HG03097 (cell line): Measurements from ENCODE around the gene ZNF530.

ENCODE experiments used
- ATAC-seq: cut with Tn5 transposase; IDR thresholded peaks from one replicate; pipeline ENCODE4 v1.9.1; 2021; ENCODE audit not compliant: unreplicated experiment, low FRiP score

ZNF530 gene

DNA sequence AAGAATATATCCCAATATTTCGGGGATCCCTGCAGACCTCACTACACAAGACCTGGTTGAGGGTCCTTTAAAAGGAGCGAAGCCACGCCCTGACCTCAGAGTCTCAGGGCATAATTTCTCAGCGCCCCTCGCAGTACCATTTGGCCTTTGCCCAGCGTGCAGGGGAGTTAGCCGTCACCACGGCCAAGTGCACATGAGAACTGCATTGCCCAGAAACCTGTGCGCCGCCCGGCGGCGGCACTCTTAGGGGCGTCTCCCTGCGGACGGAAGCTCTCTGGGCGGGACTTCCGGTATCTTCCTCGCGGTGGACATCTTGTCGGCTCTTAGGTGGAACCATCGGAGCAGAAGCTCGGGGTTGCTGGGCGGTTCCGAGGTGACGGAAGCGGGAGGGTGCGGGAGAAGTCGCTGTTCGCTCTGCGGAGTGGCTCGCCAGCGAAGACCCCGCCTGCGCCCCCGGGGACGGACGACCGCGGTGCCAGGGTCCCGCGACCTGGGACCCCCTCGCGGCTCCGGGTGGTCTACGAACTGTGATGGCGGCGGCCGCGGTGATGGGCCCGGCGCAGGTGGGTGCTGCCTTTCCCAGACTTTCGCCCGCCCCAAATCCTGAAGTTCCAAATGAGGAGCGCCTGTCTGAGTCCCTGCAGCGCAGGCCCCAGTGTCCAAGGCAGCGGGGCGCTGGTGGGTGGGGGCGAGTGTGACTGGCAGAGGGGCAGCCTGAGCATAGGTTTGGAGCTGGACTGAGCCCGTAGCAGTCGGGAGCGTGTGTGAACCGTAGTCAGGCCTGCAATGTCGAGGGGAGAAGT is 14.5 kb downstream of the ZNF530 start, which contains the start of gene ZNF134:
TSS of gene ZNF134 (plus strand) at position 302 of the 803 bp plus-strand sequence. CDS start 5,227 bp downstream, outside the sequence.
- ATAC-seq, result peak; percentile 93

- no peak for ATAC-seq
These were observed 15.7 kb downstream of the ZNF530 start for GRCh38 chr19:57615346-57615745.

DNA sequence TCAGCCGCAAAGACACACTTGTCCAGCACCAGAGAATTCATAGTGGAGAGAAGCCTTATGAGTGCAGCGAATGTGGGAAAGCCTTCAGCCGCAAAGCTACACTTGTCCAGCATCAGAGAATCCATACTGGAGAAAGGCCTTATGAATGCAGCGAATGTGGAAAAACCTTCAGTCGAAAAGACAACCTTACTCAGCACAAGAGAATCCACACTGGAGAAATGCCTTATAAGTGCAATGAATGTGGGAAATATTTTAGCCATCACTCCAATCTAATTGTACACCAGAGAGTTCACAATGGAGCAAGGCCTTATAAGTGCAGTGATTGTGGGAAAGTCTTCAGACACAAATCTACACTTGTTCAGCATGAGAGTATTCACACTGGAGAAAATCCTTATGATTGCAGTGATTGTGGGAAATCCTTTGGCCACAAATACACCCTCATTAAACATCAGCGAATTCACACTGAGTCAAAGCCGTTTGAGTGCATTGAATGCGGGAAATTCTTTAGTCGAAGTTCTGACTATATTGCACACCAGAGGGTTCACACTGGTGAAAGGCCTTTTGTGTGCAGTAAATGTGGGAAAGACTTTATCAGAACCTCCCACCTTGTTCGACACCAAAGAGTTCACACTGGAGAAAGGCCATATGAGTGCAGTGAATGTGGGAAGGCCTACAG is 21.1 kb downstream of the ZNF530 start:
- no peak for ATAC-seq

DNA sequence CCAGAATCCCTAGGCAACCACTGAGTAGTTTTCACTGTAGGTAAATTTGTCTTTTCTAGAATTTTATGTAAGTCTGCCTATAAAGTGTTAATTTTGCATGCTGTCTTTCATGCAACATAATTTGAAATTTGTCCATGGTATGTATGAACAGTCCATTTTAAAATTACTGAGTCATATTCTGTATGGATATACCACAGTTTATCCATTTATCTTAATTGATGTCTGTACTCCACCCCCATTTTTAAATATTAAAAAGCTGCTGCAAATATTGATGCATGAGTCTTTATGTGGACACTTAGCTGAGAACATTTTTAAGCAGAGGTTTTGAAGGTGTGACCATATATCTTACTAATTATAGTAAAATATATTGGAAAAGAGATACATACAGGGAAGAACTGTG is 23.4 kb downstream of the ZNF530 start:
- ATAC-seq, result no peak

DNA sequence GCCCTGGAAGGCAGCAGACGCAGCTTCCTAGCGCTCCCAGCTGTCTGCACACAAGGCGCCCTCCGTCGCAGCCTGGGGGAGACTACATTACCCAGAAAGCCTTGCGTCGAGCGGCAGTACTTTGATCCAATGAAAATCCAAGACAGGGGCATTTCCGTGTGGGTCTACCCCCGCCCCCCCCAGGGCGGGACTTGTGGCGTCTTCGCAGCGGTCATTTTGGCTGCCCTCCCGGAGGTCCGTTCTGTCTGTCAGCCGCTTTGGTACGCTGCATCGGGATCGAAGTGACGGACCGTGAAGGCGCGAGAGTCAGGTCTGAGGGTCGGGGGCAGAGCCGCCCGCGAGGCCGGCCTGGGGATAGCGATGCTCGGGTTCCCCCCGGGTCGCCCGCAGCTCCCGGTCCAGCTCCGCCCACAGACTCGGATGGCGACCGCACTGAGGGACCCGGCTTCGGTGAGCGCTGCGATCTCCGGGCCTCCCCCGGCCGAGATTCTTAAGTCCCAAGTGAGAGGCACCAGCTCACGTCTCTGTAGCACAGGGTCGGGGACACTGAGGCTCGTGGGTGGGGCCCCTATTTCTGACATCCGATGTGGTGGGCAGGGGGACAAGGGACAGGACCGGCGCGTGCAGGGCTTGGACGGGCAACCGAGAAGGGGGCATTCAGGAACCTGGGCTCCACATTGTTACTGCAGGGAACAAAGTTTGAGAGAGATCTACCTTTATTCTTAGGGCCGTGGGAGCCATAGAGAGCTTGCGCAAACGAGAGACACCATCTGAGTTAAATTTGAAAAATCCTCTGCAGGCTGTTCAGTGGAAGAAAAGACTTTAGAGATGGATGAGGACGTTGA is 33.5 kb downstream of the ZNF530 start, which contains the start of gene ZNF211:
TSS of gene ZNF211 (plus strand) at position 182 of the 845 bp plus-strand sequence. CDS start at position 361, 179 bp downstream.
- ATAC-seq, result peak; percentile 87

GRCh38 chr19:57633832-57634131 is 34.1 kb downstream of the ZNF530 start:
- ATAC-seq, result no peak

- ATAC-seq, result no peak
These were observed 37.7 kb downstream of the ZNF530 start for GRCh38 chr19:57637379-57637778.

DNA sequence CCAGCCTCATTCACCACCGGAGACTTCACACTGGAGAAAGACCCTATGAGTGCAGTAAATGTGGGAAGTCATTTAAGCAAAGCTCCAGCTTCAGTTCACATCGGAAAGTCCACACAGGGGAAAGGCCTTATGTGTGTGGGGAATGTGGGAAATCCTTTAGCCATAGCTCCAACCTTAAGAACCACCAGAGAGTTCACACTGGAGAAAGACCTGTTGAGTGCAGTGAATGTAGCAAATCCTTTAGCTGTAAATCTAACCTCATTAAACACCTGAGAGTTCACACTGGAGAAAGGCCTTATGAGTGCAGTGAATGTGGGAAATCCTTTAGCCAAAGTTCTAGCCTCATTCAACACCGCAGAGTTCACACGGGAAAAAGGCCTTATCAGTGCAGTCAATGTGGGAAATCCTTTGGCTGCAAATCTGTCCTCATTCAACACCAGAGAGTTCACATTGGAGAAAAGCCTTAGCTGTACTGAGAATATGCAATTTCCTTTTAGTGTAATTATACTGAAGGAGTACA is 42.1 kb downstream of the ZNF530 start:
- ATAC-seq, result no peak

- no peak for ATAC-seq
These were observed 42.8 kb downstream of the ZNF530 start for GRCh38 chr19:57642396-57643046.

DNA sequence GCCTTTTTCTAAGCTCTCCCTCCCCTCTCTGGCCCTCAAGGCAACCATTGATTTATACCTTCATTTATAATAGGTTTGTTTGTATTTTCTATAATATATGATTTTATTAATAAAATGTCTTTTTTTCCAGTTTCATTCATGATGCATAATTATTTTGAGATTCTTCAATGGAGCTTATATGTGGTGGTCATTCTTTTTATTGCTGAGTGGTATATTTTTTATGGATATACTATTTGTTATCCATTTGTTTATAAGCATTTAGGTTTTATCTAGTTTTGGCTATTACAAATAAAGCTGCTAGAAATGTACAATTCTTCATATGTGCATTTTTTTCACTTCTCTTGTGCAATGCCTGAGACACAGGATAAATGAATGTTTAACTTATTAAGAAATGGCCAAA is 44.0 kb downstream of the ZNF530 start:
- ATAC-seq, result no peak

DNA sequence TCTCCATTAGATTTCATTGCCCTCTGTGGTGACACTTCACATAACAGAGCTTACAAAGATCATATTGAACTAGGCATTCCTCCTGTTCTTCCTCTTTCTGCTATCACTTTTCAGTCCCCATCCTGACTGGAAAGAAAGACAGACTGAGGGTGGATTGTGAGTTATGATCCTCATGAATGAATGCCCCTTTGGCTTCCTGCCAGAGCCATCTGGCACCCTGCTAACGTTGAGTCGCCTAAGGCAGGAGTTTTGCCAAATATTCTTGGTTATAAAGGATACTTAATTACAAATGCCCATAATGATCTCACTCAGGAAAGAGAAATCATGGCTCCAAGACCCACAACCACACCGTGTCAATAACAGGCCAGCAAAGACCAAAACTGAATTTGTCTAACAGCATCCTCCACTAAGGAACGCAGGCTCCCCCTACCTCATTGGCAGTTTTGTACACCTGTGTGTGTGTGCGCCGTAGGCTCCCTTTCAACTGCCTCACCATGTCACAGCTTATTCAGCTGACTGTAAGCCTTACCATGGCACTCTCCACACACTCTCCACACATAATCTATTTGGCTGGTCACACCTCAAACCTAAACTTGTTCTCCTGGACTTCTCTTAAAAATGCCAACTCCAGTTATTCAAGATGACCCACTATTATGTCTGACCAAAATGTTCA is 48.8 kb downstream of the ZNF530 start:
- no peak for ATAC-seq

DNA sequence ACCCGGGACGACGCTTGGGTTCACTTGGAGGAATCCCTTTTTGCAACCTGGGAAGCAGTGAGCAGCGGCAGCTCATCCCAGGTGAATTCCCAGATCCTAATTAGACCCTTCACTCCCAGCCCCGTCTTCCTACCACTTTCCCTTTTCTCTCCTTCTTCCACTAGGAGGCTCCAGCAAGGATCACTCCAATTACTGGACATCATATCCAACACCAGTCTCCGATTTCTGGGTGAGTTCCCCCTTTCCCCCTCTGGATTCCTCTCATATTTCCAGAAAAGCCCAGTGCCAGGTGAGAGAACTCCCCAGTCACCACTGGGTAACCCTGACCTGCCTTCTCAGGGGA is 51.9 kb downstream of the ZNF530 start:
- ATAC-seq, result no peak

DNA sequence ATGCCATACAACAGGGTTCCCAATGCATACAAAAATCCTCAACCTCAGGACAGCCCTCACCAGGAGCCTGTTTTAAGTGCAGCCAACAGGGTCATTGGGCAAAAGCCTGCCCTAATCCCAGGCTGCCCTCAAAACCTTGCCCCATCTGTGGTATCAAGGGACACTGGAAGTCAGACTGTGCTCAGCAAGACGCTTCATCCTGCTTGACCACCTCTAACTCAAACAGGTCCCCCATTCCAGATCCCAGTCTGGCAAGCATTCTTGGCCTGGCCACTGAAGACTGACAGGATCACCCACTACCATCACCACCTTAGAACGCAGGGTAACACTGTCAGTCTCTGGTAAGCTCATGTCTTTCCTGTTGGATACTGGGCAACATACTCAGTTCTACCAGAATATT is 54.0 kb downstream of the ZNF530 start:
- no peak for ATAC-seq

GRCh38 chr19:57655443-57655842 is 55.8 kb downstream of the ZNF530 start:
- no peak for ATAC-seq

- ATAC-seq, result no peak
These were observed 56.7 kb downstream of the ZNF530 start for GRCh38 chr19:57656346-57656745.
